Kidney epithelial cell (primary cell): ENCODE results near the gene NEUROD6. TPM values are rescaled to one million over a fixed set of nuclear protein-coding genes. Genes with fewer than 3 reads are reported as not detected.

Experiments
- DNase-seq: peaks from one replicate; pipeline ENCODE4 v3.0.0-alpha.2; 2010; ENCODE audit warnings: low read depth
- H3K27me3 ChIP-seq: 2 replicates; pipeline ENCODE4 v1.6.0; 2011; ENCODE audit warnings: low read length; ENCODE audit not compliant: control insufficient read depth, insufficient read depth
- H3K36me3 ChIP-seq: 2 replicates; pipeline ENCODE4 v1.5.1; 2011; ENCODE audit warnings: low read length; ENCODE audit not compliant: control insufficient read depth, insufficient read depth
- H3K4me3 ChIP-seq: 2 replicates; pipeline ENCODE4 v1.5.1; 2011; ENCODE audit warnings: low read depth, mild to moderate bottlenecking, control low read depth, low read length
- CTCF ChIP-seq: IDR thresholded peaks from 2 replicates; pipeline ENCODE4 v1.5.1; 2011; ENCODE audit warnings: mild to moderate bottlenecking, moderate library complexity, low read length, control low read depth, inconsistent platforms; ENCODE audit not compliant: insufficient read depth, poor library complexity, severe bottlenecking
- total RNA-seq: library from RNA; depleted of rRNA; stranded (reverse); fragments of >200 nt; gene quantifications from 2 replicates; pipeline ENCODE4 v1.2.3, GENCODE V29; 2015

The NEUROD6 gene
- total RNA-seq, 1 donor from 2014 or later = not detected

DNA sequence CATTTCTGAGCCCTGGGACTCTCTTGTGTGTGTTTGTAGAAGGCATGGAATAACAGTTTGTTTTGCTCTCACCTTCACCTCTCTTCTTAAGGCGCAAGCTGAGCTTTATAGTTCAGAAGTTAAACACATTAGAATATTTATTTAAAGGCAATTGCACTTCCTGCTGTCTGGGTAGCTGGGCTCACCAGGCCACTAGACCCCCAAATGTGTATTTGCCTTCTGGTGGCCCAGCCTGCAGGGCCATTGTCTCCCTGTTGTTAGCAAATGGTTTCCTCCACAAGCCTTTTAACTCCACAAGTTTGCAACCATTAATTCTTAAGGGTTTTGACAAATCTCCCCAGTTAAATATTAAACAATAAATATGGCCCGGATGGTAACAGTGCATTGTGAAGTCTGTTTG lies 31.1 kb upstream of the NEUROD6 start:
- no peak for DNase-seq
- TF ChIP-seq CTCF = no peak
- Histone ChIP-seq H3K4me3 (no peak overlapping the region), H3K36me3 (no peaks in the 10 kb centered on the region), H3K27me3 (no peaks in the 10 kb centered on the region)

GRCh38 chr7:31370609-31371008 lies 30.1 kb upstream of the NEUROD6 start:
- Histone ChIP-seq H3K4me3 (no peak overlapping the region), H3K27me3 (no peaks in the 10 kb centered on the region), H3K36me3 (no peaks in the 10 kb centered on the region)
- DNase-seq = no peak
- TF ChIP-seq CTCF = no peak

- Histone ChIP-seq H3K27me3 (no peaks in the 10 kb centered on the region), H3K36me3 (no peaks in the 10 kb centered on the region), H3K4me3 (no peak overlapping the region)
- no peak for DNase-seq
- TF ChIP-seq CTCF = no peak
Observed at GRCh38 chr7:31368620-31369019, 28.1 kb upstream of the NEUROD6 start.

GRCh38 chr7:31363496-31363895 lies 23.0 kb upstream of the NEUROD6 start:
- TF ChIP-seq CTCF = no peak
- H3K4me3 ChIP-seq = no peak overlapping the region
- DNase-seq = no peak
- no peaks in the 10 kb centered on the region for H3K36me3 ChIP-seq
- peaks cover 4% of the 10 kb centered on the region for H3K27me3 ChIP-seq

DNA sequence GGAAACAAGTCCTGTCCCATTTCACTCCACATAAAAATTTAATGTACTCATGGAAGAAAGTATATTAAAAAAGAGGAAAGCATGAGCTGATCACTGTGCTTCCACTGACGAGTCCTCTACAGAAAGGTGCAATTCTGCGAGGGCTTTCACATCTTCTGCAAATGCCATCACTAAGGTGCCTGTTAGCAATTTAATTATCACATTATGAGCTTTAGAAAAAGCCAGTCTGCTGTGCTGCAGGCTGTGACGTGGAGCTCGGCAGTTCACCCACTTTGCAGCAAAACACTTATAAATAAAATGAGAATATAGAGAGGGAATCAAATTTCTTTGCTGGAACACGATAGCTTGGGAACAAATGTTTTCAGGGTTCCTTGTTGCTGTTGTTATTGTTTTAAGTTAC lies 22.5 kb upstream of the NEUROD6 start:
- no peaks in the 10 kb centered on the region for H3K36me3 ChIP-seq
- no peak for TF ChIP-seq CTCF
- no peak for DNase-seq
- H3K27me3 ChIP-seq = peaks cover 4% of the 10 kb centered on the region
- no peak overlapping the region for H3K4me3 ChIP-seq

GRCh38 chr7:31362401-31362800 lies 21.9 kb upstream of the NEUROD6 start:
- no peak for TF ChIP-seq CTCF
- no peak overlapping the region for H3K4me3 ChIP-seq
- DNase-seq = no peak
- H3K27me3 ChIP-seq = peaks cover 4% of the 10 kb centered on the region
- no peaks in the 10 kb centered on the region for H3K36me3 ChIP-seq
